Measurements from ENCODE around the gene TPO. TPM values are rescaled to one million over a fixed set of nuclear protein-coding genes. Genes with fewer than 3 reads are reported as not detected.

The TPO gene
- total RNA-seq, 4 donors from 2014 or later = 0.70 to 46.2 (median 6.8) TPM

GRCh38 chr2:1455466-1455865, 42.2 kb downstream of the TPO start:
- no peak for TF ChIP-seq CTCF (IDR thresholded peaks at IDR 0.05)
- no peak for TF ChIP-seq POLR2A (IDR thresholded peaks at IDR 0.05)
- Histone ChIP-seq H3K36me3 (no peaks in the 10 kb centered on the region), H3K4me3 (no peak overlapping the region), H3K27ac (no peak overlapping the region), H3K27me3 (no peaks in the 10 kb centered on the region), H3K4me1 (no peaks in the 10 kb centered on the region), H3K9me3 (no peaks in the 10 kb centered on the region)
- no peak for DNase-seq

- Histone ChIP-seq H3K27ac (no peak overlapping the region), H3K9me3 (peaks cover 0 to 7% (median 0%) of the 10 kb centered on the region in 4 donors), H3K4me1 (no peaks in the 10 kb centered on the region), H3K36me3 (no peaks in the 10 kb centered on the region), H3K27me3 (no peaks in the 10 kb centered on the region), H3K4me3 (no peak overlapping the region)
- TF ChIP-seq POLR2A (IDR thresholded peaks at IDR 0.05) (no peak), CTCF (IDR thresholded peaks at IDR 0.05) (no peak)
- no peak for DNase-seq
Measured at GRCh38 chr2:1458432-1458831, 45.2 kb downstream of the TPO start.

- no peak for TF ChIP-seq CTCF (IDR thresholded peaks at IDR 0.05)
- no peak for TF ChIP-seq POLR2A (IDR thresholded peaks at IDR 0.05)
- H3K27ac ChIP-seq = no peak overlapping the region
- no peaks in the 10 kb centered on the region for H3K4me1 ChIP-seq
- no peaks in the 10 kb centered on the region for H3K27me3 ChIP-seq
- H3K9me3 ChIP-seq = peaks cover 0 to 7% (median 0%) of the 10 kb centered on the region in 4 donors
- no peak overlapping the region for H3K4me3 ChIP-seq
- no peak for DNase-seq
- H3K36me3 ChIP-seq = no peaks in the 10 kb centered on the region
Measured at GRCh38 chr2:1459727-1460126, 46.5 kb downstream of the TPO start.

DNA sequence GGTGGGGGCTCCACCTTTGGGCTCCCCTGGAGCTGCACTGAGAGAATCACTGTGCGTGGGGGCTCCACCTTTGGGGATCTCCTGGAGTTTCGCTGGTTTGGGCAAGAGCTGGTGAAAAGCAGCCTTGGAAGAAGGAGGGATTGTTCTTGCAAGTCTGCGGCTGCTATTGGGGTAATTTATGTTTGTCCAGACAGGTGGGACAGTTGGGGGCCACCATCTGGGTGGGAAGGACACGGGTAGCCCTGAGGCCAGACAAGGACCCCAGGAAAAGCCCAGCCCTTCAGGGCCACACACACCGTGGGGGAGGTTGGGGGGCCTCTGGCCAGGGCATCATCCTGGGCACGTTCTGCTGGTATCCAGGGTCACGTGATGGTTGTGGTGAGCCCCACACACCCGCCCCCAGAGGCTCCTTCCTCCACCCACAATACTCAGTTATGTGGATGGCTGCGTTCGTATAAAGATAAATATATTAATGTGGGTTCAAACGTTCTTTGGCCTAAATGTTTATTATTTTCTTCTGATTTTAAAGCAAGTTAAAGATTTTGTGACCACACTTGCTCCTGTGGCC, 47.7 kb downstream of the TPO start:
- Histone ChIP-seq H3K36me3 (no peaks in the 10 kb centered on the region), H3K27me3 (no peaks in the 10 kb centered on the region), H3K4me3 (no peak overlapping the region), H3K27ac (no peak overlapping the region), H3K9me3 (peaks cover 0 to 7% (median 0%) of the 10 kb centered on the region in 4 donors), H3K4me1 (no peaks in the 10 kb centered on the region)
- TF ChIP-seq CTCF (IDR thresholded peaks at IDR 0.05) (no peak), POLR2A (IDR thresholded peaks at IDR 0.05) (no peak)
- no peak for DNase-seq

DNA sequence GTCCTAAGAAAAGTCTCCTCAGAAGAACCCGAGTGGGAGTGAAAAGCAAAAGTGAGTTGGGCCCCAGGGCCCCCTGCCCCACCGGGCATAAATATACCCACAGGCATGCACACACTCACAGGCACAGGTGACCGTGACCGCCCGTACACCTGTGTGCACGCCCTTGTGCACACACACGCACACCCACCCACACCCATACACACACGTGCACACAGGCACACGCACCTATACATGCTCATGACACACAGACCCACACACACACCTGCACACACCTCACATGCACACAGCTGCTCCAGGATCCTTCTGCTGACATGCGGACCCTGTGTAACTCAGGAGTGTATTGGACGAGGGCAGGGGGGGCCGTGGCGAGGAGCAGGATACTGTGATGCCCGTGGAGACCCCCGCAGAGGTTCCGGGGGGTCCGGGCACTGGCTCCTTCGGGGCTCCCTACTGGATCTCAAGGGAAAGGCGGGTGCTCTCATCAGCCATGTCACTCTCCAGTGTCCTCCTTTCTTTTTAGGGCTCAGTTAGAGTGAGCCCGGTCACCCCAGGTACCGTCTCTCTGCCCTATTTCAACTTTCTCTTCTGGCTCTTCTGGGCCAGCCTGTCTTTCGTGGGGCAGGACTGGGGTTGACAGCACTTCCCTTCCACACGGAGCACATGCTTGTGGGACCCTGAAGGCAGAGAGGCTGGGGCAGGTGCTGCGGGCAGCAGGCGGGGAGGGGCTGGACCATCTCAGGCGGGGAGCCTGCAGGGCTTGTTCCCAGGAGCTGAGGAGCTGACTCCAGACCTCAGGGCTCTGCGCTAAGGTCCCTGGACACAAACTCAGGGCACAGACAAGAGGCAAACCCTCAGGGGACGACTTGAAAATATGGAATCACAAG, 48.5 kb downstream of the TPO start:
- no peak overlapping the region for H3K27ac ChIP-seq
- H3K4me3 ChIP-seq = no peak overlapping the region
- no peaks in the 10 kb centered on the region for H3K4me1 ChIP-seq
- H3K36me3 ChIP-seq = no peaks in the 10 kb centered on the region
- no peaks in the 10 kb centered on the region for H3K27me3 ChIP-seq
- no peak for DNase-seq
- peaks cover 0 to 7% (median 0%) of the 10 kb centered on the region in 4 donors for H3K9me3 ChIP-seq
- no peak for TF ChIP-seq CTCF (IDR thresholded peaks at IDR 0.05)
- TF ChIP-seq POLR2A (IDR thresholded peaks at IDR 0.05) = no peak

Data from Peyer's patch (tissue), 4 donors.